Thyroid gland (tissue), 4 donors: Measurements from ENCODE around the gene SCAMP3. TPM values are rescaled to one million over a fixed set of nuclear protein-coding genes. Genes with fewer than 3 reads are reported as not detected.
A peak's percentile ranks its signal among the peaks of the same experiment; 100 is the strongest.

Source experiments
- DNase-seq, 2 donors: peaks; one replicate each; pipeline ENCODE4 v3.0.0-alpha.2; 2019
- H3K27ac ChIP-seq, 3 donors: fragments of 200-600 bp; sonication (generic); 1 replicate in 2 of 3; 2 replicates in 1 of 3; pipeline ENCODE4 v1.5.1; 2016 to 2019; ENCODE audit warnings: mild to moderate bottlenecking in 1 of 3, moderate library complexity in 1 of 3
- H3K27me3 ChIP-seq: fragments of 200-600 bp; sonication (generic); one replicate; pipeline ENCODE4 v1.5.1; 2019
- H3K36me3 ChIP-seq, 2 donors: fragments of 200-600 bp; sonication (generic); one replicate each; pipeline ENCODE4 v1.5.1; 2016 to 2019
- H3K4me1 ChIP-seq, 2 donors: fragments of 200-600 bp; sonication (generic); one replicate each; pipeline ENCODE4 v1.5.1; 2017 to 2019
- H3K4me3 ChIP-seq, 3 donors: fragments of 200-600 bp; sonication (generic); replicated peaks in 1 of 3; 1 replicate in 2 of 3; 2 replicates in 1 of 3; pipeline ENCODE4 v1.5.1; 2016; ENCODE audit warnings: mild to moderate bottlenecking in 1 of 3
- H3K9me3 ChIP-seq: fragments of 200-600 bp; sonication (generic); one replicate; pipeline ENCODE4 v1.5.1; 2017
- CTCF ChIP-seq, 6 experiments: fragments of 200-600 bp in 3 of 6; fragments of 450-650 bp in 3 of 6; sonication (generic) in 3 of 6; IDR thresholded peaks; one replicate each; pipeline ENCODE4 v1.5.1; 2016 to 2019; ENCODE audit warnings: antibody characterized with exemption in 6 of 6, mild to moderate bottlenecking in 2 of 6, inconsistent platforms in 1 of 6, moderate library complexity in 1 of 6
- POLR2A ChIP-seq, 2 donors: fragments of 450-650 bp; IDR thresholded peaks; one replicate each; pipeline ENCODE4 v1.6.1; 2017; ENCODE audit warnings: antibody characterized with exemption in 2 of 2, mild to moderate bottlenecking in 2 of 2, moderate library complexity in 1 of 2
- WGBS, 2 donors: methylation state at CpG; one replicate each; pipeline ENCODE4 v1.1.5; 2017; 5-methylcytosine and 5-hydroxymethylcytosine counted together
- intact Hi-C: fragments of 100-400 bp; cut with DNase I; formaldehyde crosslinking; loops from one replicate; pipeline ENCODE4 v1.15.1; 2023
- total RNA-seq, 4 donors: library from RNA; depleted of rRNA; stranded (reverse); fragments of >200 nt; gene quantifications; one replicate each; pipeline ENCODE4 v1.2.3, GENCODE V29; 2016

The SCAMP3 gene
- total RNA-seq, 4 donors from 2014 or later, result 51.9 to 73.5 (median 62.7) TPM

- Histone ChIP-seq H3K36me3 (no peaks in the 10 kb centered on the region), H3K27ac (peak overlapping the region; percentile 99 to 100 (median 99)), H3K4me1 (peaks cover 23 to 26% of the 10 kb centered on the region in 2 donors), H3K27me3 (no peaks in the 10 kb centered on the region), H3K9me3 (no peaks in the 10 kb centered on the region), H3K4me3 (no peak overlapping the region)
- intact Hi-C loops, result loop anchor here (5.0 kb wide), 1 partner anchor 35 kb away; a partner anchor contains a TSS
- 21 to 22% methylated on average over 12 to 13 of the region's 13 CpGs for WGBS, 2 donors
- TF ChIP-seq POLR2A (IDR thresholded peaks at IDR 0.05) (no peak), CTCF (IDR thresholded peaks at IDR 0.05) (peak; percentile 53 to 97 (median 82))
- peak; percentile 90 to 91 for DNase-seq
Measured at GRCh38 chr1:155206891-155207805, 55.0 kb downstream of the SCAMP3 start.

Other genes starting within 250 kb of the SCAMP3 start
- gene DCST2, start 228.6 kb downstream of the SCAMP3 start, total RNA-seq, result 1 to 10 TPM in 1 of 4 donors, under 1 TPM in 2, not detected in 1; 0.33 to 4.2 (median 0.50) TPM
- under 1 TPM in 1 of 4 donors, not detected in 3; 0.24 TPM for gene DCST1, start 228.5 kb downstream of the SCAMP3 start, total RNA-seq
- gene ADAM15, start 211.0 kb downstream of the SCAMP3 start, total RNA-seq, result 10 to 100 TPM; 51.3 to 75.5 (median 65.6) TPM
- 10 to 100 TPM in 2 of 4 donors, 1 to 10 TPM in 2; 7.5 to 13.1 (median 9.9) TPM for gene EFNA4, start 198.6 kb downstream of the SCAMP3 start, total RNA-seq
- 1 to 10 TPM; 1.2 to 2.9 (median 2.0) TPM for gene EFNA3, start 183.5 kb downstream of the SCAMP3 start, total RNA-seq
- gene EFNA1, start 134.5 kb downstream of the SCAMP3 start, total RNA-seq, result 100 to 1,000 TPM in 1 of 4 donors, 10 to 100 TPM in 3; 56.1 to 129 (median 83.1) TPM
- gene SLC50A1, start 126.5 kb downstream of the SCAMP3 start, total RNA-seq, result 10 to 100 TPM; 30.9 to 42.2 (median 32.7) TPM
- 100 to 1,000 TPM in 2 of 4 donors, 10 to 100 TPM in 2; 43.3 to 154 (median 94.8) TPM for gene DPM3, start 121.8 kb downstream of the SCAMP3 start, total RNA-seq
- 100 to 1,000 TPM in 3 of 4 donors, 10 to 100 TPM in 1; 79.8 to 263 (median 162) TPM for gene KRTCAP2, start 89.1 kb downstream of the SCAMP3 start, total RNA-seq
- gene TRIM46, start 88.5 kb downstream of the SCAMP3 start, total RNA-seq, result under 1 TPM in 1 of 4 donors, not detected in 3; 0.45 TPM
- gene THBS3, start 54.5 kb downstream of the SCAMP3 start, total RNA-seq, result 10 to 100 TPM in 3 of 4 donors, 1 to 10 TPM in 1; 8.5 to 25.7 (median 18.2) TPM
- gene MTX1, start 53.7 kb downstream of the SCAMP3 start, total RNA-seq, result 10 to 100 TPM; 37.9 to 75.5 (median 52.1) TPM
- gene ENTREP3, start 6.9 kb downstream of the SCAMP3 start, total RNA-seq, result 10 to 100 TPM in 1 of 4 donors, 1 to 10 TPM in 3; 5.6 to 12.0 (median 7.8) TPM
- gene CLK2, start 11.1 kb upstream of the SCAMP3 start, total RNA-seq, result 10 to 100 TPM; 40.0 to 61.6 (median 56.2) TPM
- gene HCN3, start 15.1 kb upstream of the SCAMP3 start, total RNA-seq, result 1 to 10 TPM; 1.5 to 2.9 (median 2.2) TPM
- gene PKLR, start 39.1 kb upstream of the SCAMP3 start, total RNA-seq, result not detected
- 100 to 1,000 TPM in 1 of 4 donors, 10 to 100 TPM in 3; 89.0 to 103 (median 98.9) TPM for gene FDPS, start 46.5 kb upstream of the SCAMP3 start, total RNA-seq
- gene RUSC1, start 58.5 kb upstream of the SCAMP3 start, total RNA-seq, result 10 to 100 TPM; 14.9 to 20.1 (median 16.9) TPM